Natural killer cell (primary cell): ENCODE data around the gene RHEB. TPM values are rescaled to one million over a fixed set of nuclear protein-coding genes. Genes with fewer than 3 reads are reported as not detected.

Experiments
- ATAC-seq, 3 donors: fragments of 150-1000 bp in 2 of 3; fragments of 200-7000 bp in 1 of 3; cut with Tn5 transposase; 1 replicate in 1 of 3; 2 replicates in 2 of 3; pipeline ENCODE4 v1.10.0; 2021; ENCODE audit warnings: mild to moderate bottlenecking in 2 of 3, moderate library complexity in 2 of 3
- DNase-seq, 2 donors: peaks; one replicate each; pipeline versions ENCODE4 v3.0.0 to v3.0.0-alpha.2; 2013 to 2021; ENCODE audit warnings: mixed read lengths in 1 of 2
- H3K27ac ChIP-seq: one replicate; pipeline ENCODE4 v1.5.1; 2013; ENCODE audit warnings: mild to moderate bottlenecking, low read length
- H3K27me3 ChIP-seq: one replicate; pipeline ENCODE4 v1.6.1; 2013; ENCODE audit warnings: low read length; ENCODE audit not compliant: control insufficient read depth, insufficient read depth
- H3K36me3 ChIP-seq: one replicate; pipeline ENCODE4 v1.6.1; 2013; ENCODE audit warnings: low read length; ENCODE audit not compliant: control insufficient read depth, insufficient read depth
- H3K4me1 ChIP-seq: one replicate; pipeline ENCODE4 v1.6.1; 2013; ENCODE audit warnings: low read length; ENCODE audit not compliant: control insufficient read depth, insufficient read depth
- H3K4me3 ChIP-seq: one replicate; pipeline ENCODE4 v1.5.1; 2013; ENCODE audit warnings: low read length
- H3K9me3 ChIP-seq: one replicate; pipeline ENCODE4 v1.6.1; 2013; ENCODE audit warnings: low read length; ENCODE audit not compliant: control insufficient read depth, insufficient read depth
- H3K27ac Mint-ChIP-seq, 2 donors: one replicate each; pipeline ENCODE4 v1.8.0; 2022; ENCODE audit warnings: mild to moderate bottlenecking in 2 of 2, mixed read lengths in 2 of 2, moderate library complexity in 1 of 2
- H3K27me3 Mint-ChIP-seq, 2 donors: one replicate each; pipeline ENCODE4 v1.8.0; 2022; ENCODE audit warnings: low read depth in 2 of 2, mixed read lengths in 2 of 2
- H3K36me3 Mint-ChIP-seq: one replicate; pipeline ENCODE4 v1.8.0; 2022; ENCODE audit warnings: mixed read lengths
- H3K4me1 Mint-ChIP-seq, 2 donors: one replicate each; pipeline ENCODE4 v1.8.0; 2022; ENCODE audit warnings: mixed read lengths in 2 of 2
- H3K4me3 Mint-ChIP-seq: one replicate; pipeline ENCODE4 v1.8.0; 2022; ENCODE audit warnings: mild to moderate bottlenecking, moderate library complexity, mixed read lengths
- H3K9me3 Mint-ChIP-seq, 2 donors: one replicate each; pipeline ENCODE4 v1.8.0; 2022; ENCODE audit warnings: mixed read lengths in 2 of 2
- WGBS: methylation state at CpG from one replicate; pipeline ENCODE4 v1.1.7; 2013; ENCODE audit warnings: missing lambda C conversion rate; ENCODE audit not compliant: insufficient coverage; 5-methylcytosine and 5-hydroxymethylcytosine counted together
- intact Hi-C: fragments of 100-400 bp; cut with micrococcal nuclease; formaldehyde crosslinking; loops from one replicate; pipeline ENCODE4 v1.14.2; 2022
- total RNA-seq, 4 donors: library from RNA; stranded (reverse); fragments of 120-200 nt in 1 of 4; gene quantifications; one replicate each; pipeline versions ENCODE4 v1.2.3 to v1.2.4, GENCODE V29; 2013 to 2022
- TF ChIP-seq, protein P1 (sequence below): fragments of 200-600 bp; IDR thresholded peaks from one replicate; pipeline ENCODE4 v1.8.0; 2022; ENCODE audit warnings: antibody characterized with exemption

Gene RHEB
- total RNA-seq, 3 donors from 2014 or later (not counting 1 experiment from before 2014, with no cell fraction given) = 51.0 to 63.3 (median 63.3) TPM

DNA sequence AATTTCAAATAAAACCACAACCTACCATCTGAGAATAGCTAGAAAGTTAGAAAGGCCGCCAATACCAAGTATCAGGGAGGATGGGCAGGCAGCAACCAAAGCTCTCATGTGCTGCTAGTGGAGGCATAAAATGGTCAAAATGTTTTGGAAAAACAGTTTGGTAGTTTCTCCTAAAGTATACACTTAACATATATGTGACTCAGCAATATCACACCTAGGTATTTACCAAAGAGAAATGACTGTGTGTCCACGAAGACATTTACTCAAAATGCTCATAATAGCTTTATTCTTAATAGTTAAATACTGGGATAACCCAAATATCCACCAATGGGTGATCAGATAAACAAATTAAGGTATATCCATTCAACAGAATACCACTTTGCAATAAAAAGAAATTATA, 14.3 kb downstream of the RHEB start:
- DNase-seq (no peak), ATAC-seq (peak in 2 of 3 donors; percentile 31 to 32)
- H3K36me3 ChIP-seq = no peaks in the 10 kb centered on the region
- no peaks in the 10 kb centered on the region for H3K9me3 Mint-ChIP-seq
- 60% methylated on average over 1 of the region's 2 CpGs for WGBS
- no peak overlapping the region for H3K4me3 ChIP-seq
- H3K27ac ChIP-seq = no peak overlapping the region
- no peaks in the 10 kb centered on the region for H3K36me3 Mint-ChIP-seq
- TF ChIP-seq, protein P1, sequence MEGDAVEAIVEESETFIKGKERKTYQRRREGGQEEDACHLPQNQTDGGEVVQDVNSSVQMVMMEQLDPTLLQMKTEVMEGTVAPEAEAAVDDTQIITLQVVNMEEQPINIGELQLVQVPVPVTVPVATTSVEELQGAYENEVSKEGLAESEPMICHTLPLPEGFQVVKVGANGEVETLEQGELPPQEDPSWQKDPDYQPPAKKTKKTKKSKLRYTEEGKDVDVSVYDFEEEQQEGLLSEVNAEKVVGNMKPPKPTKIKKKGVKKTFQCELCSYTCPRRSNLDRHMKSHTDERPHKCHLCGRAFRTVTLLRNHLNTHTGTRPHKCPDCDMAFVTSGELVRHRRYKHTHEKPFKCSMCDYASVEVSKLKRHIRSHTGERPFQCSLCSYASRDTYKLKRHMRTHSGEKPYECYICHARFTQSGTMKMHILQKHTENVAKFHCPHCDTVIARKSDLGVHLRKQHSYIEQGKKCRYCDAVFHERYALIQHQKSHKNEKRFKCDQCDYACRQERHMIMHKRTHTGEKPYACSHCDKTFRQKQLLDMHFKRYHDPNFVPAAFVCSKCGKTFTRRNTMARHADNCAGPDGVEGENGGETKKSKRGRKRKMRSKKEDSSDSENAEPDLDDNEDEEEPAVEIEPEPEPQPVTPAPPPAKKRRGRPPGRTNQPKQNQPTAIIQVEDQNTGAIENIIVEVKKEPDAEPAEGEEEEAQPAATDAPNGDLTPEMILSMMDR = no peak
- H3K27me3 ChIP-seq = no peaks in the 10 kb centered on the region
- peaks cover 4% of the 10 kb centered on the region for H3K4me1 ChIP-seq
- intact Hi-C loops = loop anchor here (1.0 kb wide), 1 partner anchor 13 kb away; no protein-coding TSS in a partner anchor
- H3K27ac Mint-ChIP-seq = peak overlapping the region in 1 of 2 donors; percentile 61
- no peak overlapping the region for H3K4me3 Mint-ChIP-seq
- H3K27me3 Mint-ChIP-seq = no peaks in the 10 kb centered on the region
- peaks cover 69% of the 10 kb centered on the region in 2 donors for H3K4me1 Mint-ChIP-seq
- H3K9me3 ChIP-seq = no peaks in the 10 kb centered on the region

DNA sequence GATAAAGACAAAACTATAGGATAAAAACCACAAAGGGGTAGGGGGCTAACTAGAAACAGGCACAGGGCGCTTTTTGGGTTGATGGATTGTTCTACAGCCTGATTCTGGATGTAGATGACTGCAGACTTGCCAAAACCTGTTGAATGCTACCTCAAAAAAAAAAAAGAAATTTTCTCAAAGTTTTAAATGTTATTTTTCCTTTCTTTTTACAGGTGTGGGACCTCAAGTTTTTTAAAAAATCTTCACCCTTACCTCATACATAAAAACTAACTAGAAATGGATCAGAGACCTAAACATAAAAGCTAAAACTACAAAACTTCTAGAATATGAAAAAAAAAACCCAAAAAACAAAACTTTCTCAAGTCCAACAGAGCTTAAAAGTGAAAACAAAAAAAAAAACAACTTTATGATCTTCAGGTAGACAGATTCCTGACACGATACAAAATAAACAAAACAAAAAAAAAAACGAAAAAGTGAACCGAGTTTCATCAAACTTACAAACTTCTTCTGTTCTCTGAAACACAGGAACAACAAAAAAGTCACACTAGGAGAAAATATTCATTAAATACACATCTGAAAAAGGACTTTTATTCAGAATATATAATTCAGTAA, 14.9 kb downstream of the RHEB start:
- TF ChIP-seq, protein P1 = no peak
- peaks cover 69% of the 10 kb centered on the region in 2 donors for H3K4me1 Mint-ChIP-seq
- ATAC-seq (no peak), DNase-seq (no peak)
- no peak overlapping the region for H3K27ac ChIP-seq
- 72% methylated on average over 4 of the region's 4 CpGs for WGBS
- intact Hi-C loops = loop anchor here (1.0 kb wide), 1 partner anchor 13 kb away; no protein-coding TSS in a partner anchor
- no peaks in the 10 kb centered on the region for H3K9me3 ChIP-seq
- H3K36me3 Mint-ChIP-seq = no peaks in the 10 kb centered on the region
- no peaks in the 10 kb centered on the region for H3K27me3 Mint-ChIP-seq
- no peaks in the 10 kb centered on the region for H3K9me3 Mint-ChIP-seq
- no peak overlapping the region for H3K4me3 ChIP-seq
- H3K36me3 ChIP-seq = no peaks in the 10 kb centered on the region
- peak overlapping the region in 1 of 2 donors; percentile 61 for H3K27ac Mint-ChIP-seq
- H3K4me3 Mint-ChIP-seq = no peak overlapping the region
- H3K4me1 ChIP-seq = peaks cover 6% of the 10 kb centered on the region
- H3K27me3 ChIP-seq = no peaks in the 10 kb centered on the region

DNA sequence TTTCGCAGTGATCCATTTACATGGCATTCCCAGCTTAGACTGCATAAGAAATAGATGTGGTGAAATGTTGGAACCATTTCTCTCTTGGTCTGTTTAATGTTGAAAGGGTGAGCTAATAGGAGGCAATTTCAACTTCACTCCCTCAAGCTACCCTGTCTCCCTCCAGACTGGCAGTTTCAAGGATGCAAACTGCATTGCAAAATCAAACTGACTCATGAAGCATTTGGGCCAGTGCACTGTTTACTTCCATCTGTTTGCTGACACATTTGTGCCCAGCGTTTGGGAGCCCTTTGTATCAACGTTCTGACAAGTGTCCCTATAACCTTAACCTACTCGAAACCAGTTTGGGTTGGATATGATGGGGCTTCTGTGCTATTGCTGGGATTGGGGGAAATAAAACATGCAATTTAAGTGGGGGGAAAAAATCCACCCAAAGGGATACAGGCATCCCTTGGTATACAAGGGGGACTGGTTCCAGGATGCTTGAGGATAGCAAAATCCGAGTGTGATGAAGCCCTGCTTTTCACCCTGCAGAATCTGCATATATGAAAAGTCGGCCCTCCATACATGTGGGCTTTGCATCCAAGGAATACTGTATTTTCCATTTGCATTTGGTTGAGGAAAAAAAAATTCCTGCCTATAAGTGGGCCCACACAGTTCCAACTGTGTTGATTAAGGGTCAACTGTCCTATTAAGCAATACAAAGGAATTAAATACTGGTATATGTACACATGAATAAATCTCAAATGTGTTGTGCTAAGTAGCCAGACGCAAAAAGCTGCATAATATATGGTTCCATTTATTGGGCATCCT, 15.6 kb downstream of the RHEB start:
- H3K4me1 Mint-ChIP-seq = peaks cover 64 to 69% of the 10 kb centered on the region in 2 donors
- Histone ChIP-seq H3K27ac (no peak overlapping the region), H3K27me3 (no peaks in the 10 kb centered on the region), H3K4me1 (peaks cover 4% of the 10 kb centered on the region), H3K4me3 (no peak overlapping the region), H3K9me3 (no peaks in the 10 kb centered on the region), H3K36me3 (no peaks in the 10 kb centered on the region)
- DNase-seq = no peak
- WGBS = 87% methylated on average over 7 of the region's 7 CpGs
- no peaks in the 10 kb centered on the region for H3K9me3 Mint-ChIP-seq
- TF ChIP-seq, protein P1 = no peak
- H3K27ac Mint-ChIP-seq = no peak overlapping the region
- no peak overlapping the region for H3K4me3 Mint-ChIP-seq
- H3K36me3 Mint-ChIP-seq = no peaks in the 10 kb centered on the region
- intact Hi-C loops = no loop called here
- no peaks in the 10 kb centered on the region for H3K27me3 Mint-ChIP-seq
- no peak for ATAC-seq
